Thyroid gland (tissue), 4 donors: ENCODE data around the gene RXYLT1. TPM values are rescaled to one million over a fixed set of nuclear protein-coding genes. Genes with fewer than 3 reads are reported as not detected.

ENCODE experiments used
- DNase-seq, 2 donors: peaks; one replicate each; pipeline ENCODE4 v3.0.0-alpha.2; 2019
- H3K27ac ChIP-seq, 3 donors: fragments of 200-600 bp; sonication (generic); 1 replicate in 2 of 3; 2 replicates in 1 of 3; pipeline ENCODE4 v1.5.1; 2016 to 2019; ENCODE audit warnings: mild to moderate bottlenecking in 1 of 3, moderate library complexity in 1 of 3
- H3K27me3 ChIP-seq: fragments of 200-600 bp; sonication (generic); one replicate; pipeline ENCODE4 v1.5.1; 2019
- H3K36me3 ChIP-seq, 2 donors: fragments of 200-600 bp; sonication (generic); one replicate each; pipeline ENCODE4 v1.5.1; 2016 to 2019
- H3K4me1 ChIP-seq, 2 donors: fragments of 200-600 bp; sonication (generic); one replicate each; pipeline ENCODE4 v1.5.1; 2017 to 2019
- H3K4me3 ChIP-seq, 3 donors: fragments of 200-600 bp; sonication (generic); replicated peaks in 1 of 3; 1 replicate in 2 of 3; 2 replicates in 1 of 3; pipeline ENCODE4 v1.5.1; 2016; ENCODE audit warnings: mild to moderate bottlenecking in 1 of 3
- H3K9me3 ChIP-seq: fragments of 200-600 bp; sonication (generic); one replicate; pipeline ENCODE4 v1.5.1; 2017
- POLR2A ChIP-seq, 2 donors: fragments of 450-650 bp; IDR thresholded peaks; one replicate each; pipeline ENCODE4 v1.6.1; 2017; ENCODE audit warnings: antibody characterized with exemption in 2 of 2, mild to moderate bottlenecking in 2 of 2, moderate library complexity in 1 of 2
- WGBS, 2 donors: methylation state at CpG; one replicate each; pipeline ENCODE4 v1.1.5; 2017; 5-methylcytosine and 5-hydroxymethylcytosine counted together
- intact Hi-C: fragments of 100-400 bp; cut with DNase I; formaldehyde crosslinking; loops from one replicate; pipeline ENCODE4 v1.15.1; 2023
- total RNA-seq, 4 donors: library from RNA; depleted of rRNA; stranded (reverse); fragments of >200 nt; gene quantifications; one replicate each; pipeline ENCODE4 v1.2.3, GENCODE V29; 2016
- TF ChIP-seq, protein P1 (sequence below), 6 experiments: fragments of 200-600 bp in 3 of 6; fragments of 450-650 bp in 3 of 6; sonication (generic) in 3 of 6; IDR thresholded peaks; one replicate each; pipeline ENCODE4 v1.5.1; 2016 to 2019; ENCODE audit warnings: antibody characterized with exemption in 6 of 6, mild to moderate bottlenecking in 2 of 6, inconsistent platforms in 1 of 6, moderate library complexity in 1 of 6

The RXYLT1 gene
- total RNA-seq, 4 donors from 2014 or later: 11.9 to 30.0 (median 16.8) TPM

DNA sequence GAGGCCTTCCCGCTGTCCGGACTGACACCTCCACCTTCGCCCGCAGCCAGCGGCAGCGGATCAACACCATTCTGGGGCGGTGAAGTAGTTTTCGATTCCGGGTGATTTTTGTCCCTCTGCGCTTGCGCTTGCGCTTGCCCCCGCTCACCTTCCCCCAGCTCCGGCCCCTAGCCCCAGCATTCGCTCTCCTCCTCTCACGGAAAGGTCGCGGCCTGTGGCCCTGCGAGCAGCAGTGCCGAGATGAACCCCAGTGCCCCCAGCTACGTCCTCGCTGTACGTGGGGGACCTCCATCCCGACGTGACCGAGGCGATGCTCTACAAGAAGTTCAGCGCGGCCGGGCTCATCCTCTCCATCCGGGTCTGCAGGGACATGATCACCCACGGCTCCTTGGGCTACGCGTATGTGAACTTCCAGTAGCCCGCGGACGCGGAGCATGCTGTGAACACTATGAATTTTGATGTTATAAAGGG is 42.1 kb downstream of the RXYLT1 start:
- H3K36me3 ChIP-seq: no peaks in the 10 kb centered on the region
- no peaks in the 10 kb centered on the region for H3K9me3 ChIP-seq
- TF ChIP-seq POLR2A (IDR thresholded peaks at IDR 0.05): no peak
- 15 to 37% methylated on average over 34 to 36 of the region's 38 CpGs for WGBS, 2 donors
- DNase-seq: peak; percentile 11 to 16
- peak overlapping the region in 1 of 3 donors; percentile 21 for H3K4me3 ChIP-seq
- no peaks in the 10 kb centered on the region for H3K4me1 ChIP-seq
- no peak overlapping the region for H3K27ac ChIP-seq
- intact Hi-C loops: loop anchor here (5.0 kb wide), 1 partner anchor 435 kb away; no protein-coding TSS in a partner anchor
- H3K27me3 ChIP-seq: no peaks in the 10 kb centered on the region

- no peak for DNase-seq
- H3K4me1 ChIP-seq: no peaks in the 10 kb centered on the region
- no peak overlapping the region for H3K27ac ChIP-seq
- no peaks in the 10 kb centered on the region for H3K27me3 ChIP-seq
- intact Hi-C loops: loop anchor here (5.0 kb wide), 1 partner anchor 435 kb away; no protein-coding TSS in a partner anchor
- no peak overlapping the region for H3K4me3 ChIP-seq
- H3K9me3 ChIP-seq: no peaks in the 10 kb centered on the region
- TF ChIP-seq POLR2A (IDR thresholded peaks at IDR 0.05): no peak
- TF ChIP-seq, protein P1, sequence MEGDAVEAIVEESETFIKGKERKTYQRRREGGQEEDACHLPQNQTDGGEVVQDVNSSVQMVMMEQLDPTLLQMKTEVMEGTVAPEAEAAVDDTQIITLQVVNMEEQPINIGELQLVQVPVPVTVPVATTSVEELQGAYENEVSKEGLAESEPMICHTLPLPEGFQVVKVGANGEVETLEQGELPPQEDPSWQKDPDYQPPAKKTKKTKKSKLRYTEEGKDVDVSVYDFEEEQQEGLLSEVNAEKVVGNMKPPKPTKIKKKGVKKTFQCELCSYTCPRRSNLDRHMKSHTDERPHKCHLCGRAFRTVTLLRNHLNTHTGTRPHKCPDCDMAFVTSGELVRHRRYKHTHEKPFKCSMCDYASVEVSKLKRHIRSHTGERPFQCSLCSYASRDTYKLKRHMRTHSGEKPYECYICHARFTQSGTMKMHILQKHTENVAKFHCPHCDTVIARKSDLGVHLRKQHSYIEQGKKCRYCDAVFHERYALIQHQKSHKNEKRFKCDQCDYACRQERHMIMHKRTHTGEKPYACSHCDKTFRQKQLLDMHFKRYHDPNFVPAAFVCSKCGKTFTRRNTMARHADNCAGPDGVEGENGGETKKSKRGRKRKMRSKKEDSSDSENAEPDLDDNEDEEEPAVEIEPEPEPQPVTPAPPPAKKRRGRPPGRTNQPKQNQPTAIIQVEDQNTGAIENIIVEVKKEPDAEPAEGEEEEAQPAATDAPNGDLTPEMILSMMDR (IDR thresholded peaks at IDR 0.05): no peak
- no peaks in the 10 kb centered on the region for H3K36me3 ChIP-seq
- 76 to 80% methylated on average over 6 of the region's 6 CpGs for WGBS, 2 donors
Measured at GRCh38 chr12:63822352-63822751, 42.6 kb downstream of the RXYLT1 start.

GRCh38 chr12:63823040-63823439 is 43.3 kb downstream of the RXYLT1 start:
- no peaks in the 10 kb centered on the region for H3K9me3 ChIP-seq
- TF ChIP-seq, protein P1 (IDR thresholded peaks at IDR 0.05): no peak
- no peak for TF ChIP-seq POLR2A (IDR thresholded peaks at IDR 0.05)
- intact Hi-C loops: loop anchor here (5.0 kb wide), 1 partner anchor 434 kb away; no protein-coding TSS in a partner anchor
- H3K36me3 ChIP-seq: no peaks in the 10 kb centered on the region
- no peak for DNase-seq
- no peaks in the 10 kb centered on the region for H3K27me3 ChIP-seq
- no peak overlapping the region for H3K27ac ChIP-seq
- WGBS, 2 donors: 85 to 95% methylated on average over 6 of the region's 6 CpGs
- H3K4me1 ChIP-seq: no peaks in the 10 kb centered on the region
- no peak overlapping the region for H3K4me3 ChIP-seq

GRCh38 chr12:63826006-63826585 is 46.4 kb downstream of the RXYLT1 start:
- Histone ChIP-seq H3K9me3 (no peaks in the 10 kb centered on the region), H3K27me3 (no peaks in the 10 kb centered on the region), H3K27ac (no peak overlapping the region), H3K36me3 (no peaks in the 10 kb centered on the region), H3K4me3 (no peak overlapping the region), H3K4me1 (no peaks in the 10 kb centered on the region)
- TF ChIP-seq, protein P1 (IDR thresholded peaks at IDR 0.05): peak; percentile 58 to 91 (median 72)
- no peak for TF ChIP-seq POLR2A (IDR thresholded peaks at IDR 0.05)
- intact Hi-C loops: no loop called here
- no peak for DNase-seq
- 23 to 24% methylated on average over 4 of the region's 4 CpGs for WGBS, 2 donors

DNA sequence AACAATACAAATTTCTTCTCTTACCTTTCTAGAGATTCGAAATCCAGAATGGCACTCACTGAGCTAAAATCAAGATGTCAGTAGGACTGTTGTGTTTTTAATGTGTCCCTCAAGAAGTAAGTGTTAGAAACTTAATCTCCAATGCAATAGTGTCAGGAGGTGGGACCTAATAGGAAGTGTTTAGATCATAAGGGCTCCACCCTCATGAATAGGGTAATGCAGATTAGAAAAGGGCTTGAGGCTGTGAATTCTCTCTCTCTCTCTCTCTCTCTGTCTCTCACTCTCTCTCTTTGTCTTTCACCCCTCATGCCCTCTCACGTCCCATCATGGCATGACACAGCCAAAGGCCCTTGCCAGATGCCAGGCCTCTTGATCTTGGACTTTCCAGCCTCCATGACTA is 49.2 kb downstream of the RXYLT1 start:
- intact Hi-C loops: no loop called here
- 93 to 95% methylated on average over 2 of the region's 2 CpGs for WGBS, 2 donors
- Histone ChIP-seq H3K27me3 (no peaks in the 10 kb centered on the region), H3K27ac (no peak overlapping the region), H3K9me3 (no peaks in the 10 kb centered on the region), H3K36me3 (no peaks in the 10 kb centered on the region), H3K4me1 (no peaks in the 10 kb centered on the region), H3K4me3 (no peak overlapping the region)
- TF ChIP-seq, protein P1 (IDR thresholded peaks at IDR 0.05): no peak
- no peak for TF ChIP-seq POLR2A (IDR thresholded peaks at IDR 0.05)
- no peak for DNase-seq
